Type B pancreatic cell (in vitro differentiated cells): ENCODE results near the gene SENP6. TPM values are rescaled to one million over a fixed set of nuclear protein-coding genes. Genes with fewer than 3 reads are reported as not detected.

Source experiments
- DNase-seq: peaks from one replicate; pipeline ENCODE4 v3.0.0; 2021; ENCODE audit warnings: mixed read lengths; ENCODE audit not compliant: unreplicated experiment; ENCODE audit errors: extremely low spot score
- H3K27ac Mint-ChIP-seq: 2 replicates; pipeline ENCODE4 v1.8.0; 2021; ENCODE audit warnings: mild to moderate bottlenecking, mixed read lengths
- H3K27me3 Mint-ChIP-seq: 2 replicates; pipeline ENCODE4 v1.8.0; 2021; ENCODE audit warnings: mixed read lengths
- H3K36me3 Mint-ChIP-seq: 2 replicates; pipeline ENCODE4 v1.8.0; 2021; ENCODE audit warnings: mixed read lengths
- H3K4me1 Mint-ChIP-seq: one replicate; pipeline ENCODE4 v1.8.0; 2021; ENCODE audit warnings: mixed read lengths; ENCODE audit not compliant: unreplicated experiment
- H3K4me3 Mint-ChIP-seq: 2 replicates; pipeline ENCODE4 v1.8.0; 2021; ENCODE audit warnings: mild to moderate bottlenecking, mixed read lengths
- H3K9me3 Mint-ChIP-seq: 2 replicates; pipeline ENCODE4 v1.8.0; 2021; ENCODE audit warnings: mixed read lengths
- CTCF ChIP-seq: fragments of 200-600 bp; sonication (generic); conservative IDR thresholded peaks from 2 replicates; pipeline ENCODE4 v1.5.0; 2021; ENCODE audit warnings: antibody characterized with exemption, mild to moderate bottlenecking
- total RNA-seq: library from RNA; stranded (reverse); gene quantifications from 2 replicates; pipeline ENCODE4 v1.2.1, GENCODE V29; 2021; ENCODE audit warnings: low replicate concordance

The SENP6 gene
- total RNA-seq, 1 donor from 2014 or later = 104 TPM

GRCh38 chr6:75611011-75611701 lies 9.5 kb downstream of the SENP6 start:
- Mint-ChIP-seq H3K36me3 (peaks cover 5% of the 10 kb centered on the region), H3K4me1 (peaks cover 56% of the 10 kb centered on the region), H3K4me3 (peak overlapping the region; percentile 11), H3K9me3 (peaks cover 5% of the 10 kb centered on the region), H3K27ac (no peak overlapping the region), H3K27me3 (no peaks in the 10 kb centered on the region)
- no peak for DNase-seq
- no peak for TF ChIP-seq CTCF

DNA sequence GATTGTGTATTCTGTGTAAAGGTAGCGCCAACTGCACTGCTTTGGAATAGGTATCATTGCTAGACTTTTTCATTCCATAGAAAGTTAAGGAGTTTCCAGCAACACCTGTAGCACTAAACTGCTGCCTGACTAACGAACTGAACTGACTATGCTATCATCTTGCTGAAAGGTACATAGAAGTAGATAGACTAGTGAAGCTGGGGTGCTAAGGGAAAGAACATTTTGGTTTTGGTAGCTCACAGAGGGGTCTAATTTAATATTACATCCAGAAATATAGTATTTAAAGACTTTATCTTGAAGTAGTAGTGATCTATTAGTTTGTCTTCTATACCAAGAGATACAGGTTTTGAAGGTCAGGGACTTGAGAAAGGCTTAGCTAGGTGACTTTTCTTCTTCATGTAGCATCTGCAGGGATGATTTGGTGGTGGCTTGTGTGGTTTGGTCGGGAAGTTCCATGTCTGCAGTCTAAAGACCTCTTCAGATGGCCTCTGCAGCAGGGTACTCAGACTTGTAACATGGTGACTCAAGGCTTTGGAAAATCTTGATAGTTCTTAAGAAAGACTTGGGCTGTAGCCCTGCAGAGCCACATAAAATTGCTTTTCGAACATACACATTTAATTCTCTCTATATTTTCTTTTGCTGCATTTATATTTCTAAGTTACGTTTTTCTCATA lies 10.2 kb downstream of the SENP6 start:
- Mint-ChIP-seq H3K9me3 (peaks cover 1% of the 10 kb centered on the region), H3K4me3 (peak overlapping the region; percentile 11), H3K36me3 (peaks cover 1% of the 10 kb centered on the region), H3K4me1 (peaks cover 52% of the 10 kb centered on the region), H3K27ac (no peak overlapping the region), H3K27me3 (no peaks in the 10 kb centered on the region)
- no peak for DNase-seq
- TF ChIP-seq CTCF = no peak

- no peak for TF ChIP-seq CTCF
- H3K9me3 Mint-ChIP-seq = no peaks in the 10 kb centered on the region
- no peak for DNase-seq
- no peaks in the 10 kb centered on the region for H3K27me3 Mint-ChIP-seq
- peaks cover under 1% of the 10 kb centered on the region for H3K36me3 Mint-ChIP-seq
- H3K4me3 Mint-ChIP-seq = no peak overlapping the region
- no peak overlapping the region for H3K27ac Mint-ChIP-seq
- peaks cover 47% of the 10 kb centered on the region for H3K4me1 Mint-ChIP-seq
Measured at GRCh38 chr6:75612434-75612833, 10.8 kb downstream of the SENP6 start.

GRCh38 chr6:75613056-75613501 lies 11.4 kb downstream of the SENP6 start:
- H3K27me3 Mint-ChIP-seq = no peaks in the 10 kb centered on the region
- H3K9me3 Mint-ChIP-seq = no peaks in the 10 kb centered on the region
- peak overlapping the region; percentile 34 for H3K27ac Mint-ChIP-seq
- H3K4me3 Mint-ChIP-seq = no peak overlapping the region
- no peak for TF ChIP-seq CTCF
- H3K36me3 Mint-ChIP-seq = peaks cover 6% of the 10 kb centered on the region
- no peak for DNase-seq
- peaks cover 40% of the 10 kb centered on the region for H3K4me1 Mint-ChIP-seq

GRCh38 chr6:75618437-75618836 lies 16.8 kb downstream of the SENP6 start:
- no peak for TF ChIP-seq CTCF
- DNase-seq = no peak
- H3K27ac Mint-ChIP-seq = no peak overlapping the region
- H3K4me3 Mint-ChIP-seq = no peak overlapping the region
- no peaks in the 10 kb centered on the region for H3K9me3 Mint-ChIP-seq
- H3K36me3 Mint-ChIP-seq = peaks cover 24% of the 10 kb centered on the region
- peaks cover 12% of the 10 kb centered on the region for H3K4me1 Mint-ChIP-seq
- H3K27me3 Mint-ChIP-seq = no peaks in the 10 kb centered on the region
